B cell (primary cell): Measurements from ENCODE around the gene BMERB1. TPM values are rescaled to one million over a fixed set of nuclear protein-coding genes. Genes with fewer than 3 reads are reported as not detected.
"Not testable (repeated sequence)": the region's sequence is repeated elsewhere in the genome, so short reads cannot be mapped to it uniquely, and the experiment has no call there.

Experiments
- ATAC-seq: fragments of 200-7000 bp; cut with Tn5 transposase; one replicate; pipeline ENCODE4 v1.10.0; 2021; ENCODE audit warnings: low read depth, mild to moderate bottlenecking, moderate number of reproducible peaks, moderate library complexity
- CTCF ChIA-PET: fragments of 350-600 bp; sonication (Branson Sonifier 250); formaldehyde crosslinking; loops from one replicate; lab custom pipeline; 2021; ENCODE audit warnings: antibody characterized with exemption, inconsistent platforms; lab: Charles Lee
- POLR2A ChIA-PET: fragments of 350-600 bp; sonication (Branson Sonifier 250); formaldehyde crosslinking; loops from one replicate; lab custom pipeline; 2021; ENCODE audit warnings: antibody characterized with exemption; lab: Charles Lee
- DNase-seq: peaks from one replicate; pipeline ENCODE4 v3.0.0; 2013
- H2AFZ ChIP-seq: 2 replicates; pipeline ENCODE4 v1.6.1; 2012; ENCODE audit warnings: mild to moderate bottlenecking, low read depth, low read length; ENCODE audit not compliant: insufficient read depth, poor library complexity, severe bottlenecking
- H3K27ac ChIP-seq, 2 donors: 1 replicate in 1 of 2; 2 replicates in 1 of 2; pipeline ENCODE4 v1.5.1; 2012 to 2013; ENCODE audit warnings: low read length in 2 of 2, mild to moderate bottlenecking in 2 of 2, moderate library complexity in 1 of 2
- H3K27me3 ChIP-seq, 4 experiments: fragments of 200-600 bp in 1 of 4; sonication (generic) in 1 of 4; replicated peaks in 1 of 4; 1 replicate in 2 of 4; 2 replicates in 2 of 4; pipeline versions ENCODE4 v1.6.1 to v1.7.0; 2013 to 2016; ENCODE audit warnings: low read length in 3 of 4, mild to moderate bottlenecking in 2 of 4, mixed read lengths in 1 of 4, moderate library complexity in 1 of 4; ENCODE audit not compliant: insufficient read depth in 4 of 4, control insufficient read depth in 3 of 4; ENCODE audit errors: control extremely low read depth in 1 of 4
- H3K36me3 ChIP-seq, 2 experiments: replicated peaks in 1 of 2; 1 replicate in 1 of 2; 2 replicates in 1 of 2; pipeline versions ENCODE4 v1.6.1 to v1.7.1; 2013; ENCODE audit warnings: low read length in 1 of 2; ENCODE audit not compliant: insufficient read depth in 2 of 2, control insufficient read depth in 1 of 2; ENCODE audit errors: control extremely low read depth in 1 of 2, extremely low read depth in 1 of 2
- H3K4me1 ChIP-seq, 2 donors: fragments of 200-600 bp in 1 of 2; sonication (generic) in 1 of 2; 1 replicate in 1 of 2; 2 replicates in 1 of 2; pipeline versions ENCODE4 v1.5.1 to v1.6.1; 2013 to 2017; ENCODE audit warnings: low read length in 2 of 2; ENCODE audit not compliant: control insufficient read depth in 2 of 2, insufficient read depth in 2 of 2
- H3K4me2 ChIP-seq: replicated peaks from 2 replicates; pipeline ENCODE3; 2012; ENCODE audit warnings: mild to moderate bottlenecking, low read depth, low read length; ENCODE audit not compliant: poor library complexity, severe bottlenecking
- H3K4me3 ChIP-seq, 5 experiments: fragments of 200-600 bp in 1 of 5; sonication (generic) in 1 of 5; 1 replicate in 3 of 5; 2 replicates in 2 of 5; pipeline versions ENCODE4 v1.5.1 to v1.7.0; 2011 to 2016; ENCODE audit warnings: low read length in 4 of 5, mild to moderate bottlenecking in 4 of 5, low read depth in 2 of 5, control low read depth in 1 of 5, moderate library complexity in 1 of 5; ENCODE audit not compliant: insufficient read depth in 1 of 5; ENCODE audit errors: control extremely low read depth in 1 of 5, extremely low read depth in 1 of 5
- H3K79me2 ChIP-seq: fragments of 200-600 bp; sonication (generic); one replicate; pipeline ENCODE4 v1.6.0; 2016; ENCODE audit warnings: low read length; ENCODE audit not compliant: control insufficient read depth, insufficient read depth
- H3K9ac ChIP-seq: fragments of 200-600 bp; sonication (generic); 2 replicates; pipeline ENCODE4 v1.6.1; 2017; ENCODE audit warnings: mild to moderate bottlenecking, low read length, moderate library complexity
- H3K9me3 ChIP-seq, 3 donors: one replicate each; pipeline versions ENCODE4 v1.6.1 to v1.7.1; 2013; ENCODE audit warnings: low read length in 2 of 3; ENCODE audit not compliant: control insufficient read depth in 2 of 3, insufficient read depth in 1 of 3; ENCODE audit errors: control extremely low read depth in 1 of 3
- H4K20me1 ChIP-seq: 2 replicates; pipeline ENCODE4 v1.6.0; 2012; ENCODE audit warnings: mild to moderate bottlenecking, low read length; ENCODE audit not compliant: insufficient read depth, control insufficient read depth, poor library complexity, severe bottlenecking
- H3K27ac Mint-ChIP-seq: one replicate; pipeline ENCODE4 v1.8.0; 2021; ENCODE audit warnings: mixed read lengths
- H3K27me3 Mint-ChIP-seq: one replicate; pipeline ENCODE4 v1.8.0; 2021; ENCODE audit warnings: mixed read lengths
- H3K4me1 Mint-ChIP-seq: one replicate; pipeline ENCODE4 v1.8.0; 2021; ENCODE audit warnings: mixed read lengths
- H3K4me3 Mint-ChIP-seq: one replicate; pipeline ENCODE4 v1.8.0; 2021; ENCODE audit warnings: mixed read lengths
- H3K9me3 Mint-ChIP-seq: one replicate; pipeline ENCODE4 v1.8.0; 2022; ENCODE audit warnings: mixed read lengths; ENCODE audit not compliant: insufficient read depth
- CTCF ChIP-seq: fragments of 200-600 bp; IDR thresholded peaks from one replicate; pipeline ENCODE4 v1.8.0; 2022; ENCODE audit warnings: antibody characterized with exemption, mild to moderate bottlenecking
- EZH2 ChIP-seq: IDR thresholded peaks from 2 replicates; pipeline ENCODE4 v1.6.1; 2012; ENCODE audit warnings: borderline replicate concordance, low read depth, mild to moderate bottlenecking, moderate library complexity, low read length; ENCODE audit not compliant: insufficient read depth, poor library complexity, severe bottlenecking
- WGBS: methylation state at CpG from one replicate; pipeline ENCODE4 v1.1.5; 2013; ENCODE audit warnings: missing lambda C conversion rate; ENCODE audit not compliant: insufficient coverage; 5-methylcytosine and 5-hydroxymethylcytosine counted together
- intact Hi-C: fragments of 100-400 bp; cut with micrococcal nuclease; formaldehyde crosslinking; loops from one replicate; pipeline ENCODE4 v1.10.0; 2022
- polyA plus RNA-seq: library from polyadenylated mRNA; depleted of rRNA; stranded (reverse); fragments of >200 nt; gene quantifications from 2 replicates; pipeline ENCODE4 v1.2.3, GENCODE V29; 2012
- total RNA-seq, 2 donors: library from RNA; stranded (reverse); fragments of 120-200 nt in 1 of 2; gene quantifications; 1 replicate in 1 of 2; 2 replicates in 1 of 2; pipeline versions ENCODE4 v1.2.3 to v1.2.4, GENCODE V29; 2013 to 2022

The BMERB1 gene
- total and polyA plus RNA-seq, 2 donors (not counting 1 experiment from before 2014, with no cell fraction given): 2.2 to 11.2 TPM

- Mint-ChIP-seq H3K4me3 (no peak overlapping the region), H3K27ac (no peak overlapping the region), H3K4me1 (peaks cover 13% of the 10 kb centered on the region), H3K9me3 (no peaks in the 10 kb centered on the region), H3K27me3 (peaks cover 4% of the 10 kb centered on the region)
- CTCF ChIA-PET: no interaction called here
- Histone ChIP-seq H3K27me3 (peaks cover 0 to 8% (median 0%) of the 10 kb centered on the region in 4 experiments), H2AFZ (no peak overlapping the region), H3K27ac (no peak overlapping the region), H3K36me3 (no peaks in the 10 kb centered on the region), H3K79me2 (no peaks in the 10 kb centered on the region), H4K20me1 (no peaks in the 10 kb centered on the region), H3K9ac (no peak overlapping the region), H3K4me3 (no peak overlapping the region), H3K4me1 (peaks cover 6 to 12% of the 10 kb centered on the region in 2 donors), H3K9me3 (no peaks in the 10 kb centered on the region), H3K4me2 (no peak overlapping the region)
- DNase-seq (no peak), ATAC-seq (no peak)
- 92% methylated on average over 2 of the region's 3 CpGs for WGBS
- POLR2A ChIA-PET: no interaction called here
- intact Hi-C loops: no loop called here
- TF ChIP-seq EZH2 (no peak), CTCF (no peak)
Observed at GRCh38 chr16:15399317-15399716, 35.1 kb upstream of the BMERB1 start.

- H3K27me3 Mint-ChIP-seq, H2AFZ ChIP-seq, CTCF ChIA-PET, H3K9ac ChIP-seq, H3K9me3 Mint-ChIP-seq, H4K20me1 ChIP-seq, H3K4me3 Mint-ChIP-seq, H3K27me3 ChIP-seq, H3K27ac Mint-ChIP-seq, H3K4me2 ChIP-seq, H3K36me3 ChIP-seq, ATAC-seq, DNase-seq, intact Hi-C loops, POLR2A ChIA-PET, H3K9me3 ChIP-seq, H3K27ac ChIP-seq, H3K4me3 ChIP-seq, H3K79me2 ChIP-seq: not testable (repeated sequence)
- H3K4me1 Mint-ChIP-seq: peaks cover 18% of the 10 kb centered on the region
- WGBS: 100% methylated on average over 4 of the region's 6 CpGs
- peaks cover 6 to 12% of the 10 kb centered on the region in 2 donors for H3K4me1 ChIP-seq
Observed at GRCh38 chr16:15400314-15400713, 34.1 kb upstream of the BMERB1 start.
